Measurements from ENCODE around the gene TPPP2. TPM values are rescaled to one million over a fixed set of nuclear protein-coding genes. Genes with fewer than 3 reads are reported as not detected.
A peak's percentile ranks its signal among the peaks of the same experiment; 100 is the strongest.
"Not testable (repeated sequence)": the region's sequence is repeated elsewhere in the genome, so short reads cannot be mapped to it uniquely, and the experiment has no call there.

Gene TPPP2
- total RNA-seq, 1 donor from 2014 or later: not detected

- H3K27ac Mint-ChIP-seq (ENCODE audit: unreplicated experiment): no peak overlapping the region
Observed at GRCh38 chr14:21040370-21040925, 10.4 kb downstream of the TPPP2 start.

GRCh38 chr14:21040941-21041340 is 10.9 kb downstream of the TPPP2 start:
- H3K27me3 Mint-ChIP-seq (ENCODE audit: unreplicated experiment): peaks cover 33% of the 10 kb centered on the region
- not testable (repeated sequence) for H3K27ac Mint-ChIP-seq (ENCODE audit: unreplicated experiment); H3K36me3 Mint-ChIP-seq (ENCODE audit: unreplicated experiment); H3K9me3 Mint-ChIP-seq (ENCODE audit: unreplicated experiment); H3K4me3 Mint-ChIP-seq (ENCODE audit: unreplicated experiment); DNase-seq (ENCODE audit: extremely low spot score, unreplicated experiment)
- H3K4me1 Mint-ChIP-seq (ENCODE audit: unreplicated experiment): peaks cover 38% of the 10 kb centered on the region

More at GRCh38 chr14:21040370-21040925, 10.4 kb downstream of the TPPP2 start:
- no peak for DNase-seq (ENCODE audit: extremely low spot score, unreplicated experiment)
- Mint-ChIP-seq H3K9me3 (ENCODE audit: unreplicated experiment) (no peaks in the 10 kb centered on the region), H3K36me3 (ENCODE audit: unreplicated experiment) (no peaks in the 10 kb centered on the region), H3K4me1 (ENCODE audit: unreplicated experiment) (peaks cover 38% of the 10 kb centered on the region), H3K27me3 (ENCODE audit: unreplicated experiment) (peaks cover 33% of the 10 kb centered on the region), H3K4me3 (ENCODE audit: unreplicated experiment) (no peak overlapping the region)
- TF ChIP-seq, protein P1, sequence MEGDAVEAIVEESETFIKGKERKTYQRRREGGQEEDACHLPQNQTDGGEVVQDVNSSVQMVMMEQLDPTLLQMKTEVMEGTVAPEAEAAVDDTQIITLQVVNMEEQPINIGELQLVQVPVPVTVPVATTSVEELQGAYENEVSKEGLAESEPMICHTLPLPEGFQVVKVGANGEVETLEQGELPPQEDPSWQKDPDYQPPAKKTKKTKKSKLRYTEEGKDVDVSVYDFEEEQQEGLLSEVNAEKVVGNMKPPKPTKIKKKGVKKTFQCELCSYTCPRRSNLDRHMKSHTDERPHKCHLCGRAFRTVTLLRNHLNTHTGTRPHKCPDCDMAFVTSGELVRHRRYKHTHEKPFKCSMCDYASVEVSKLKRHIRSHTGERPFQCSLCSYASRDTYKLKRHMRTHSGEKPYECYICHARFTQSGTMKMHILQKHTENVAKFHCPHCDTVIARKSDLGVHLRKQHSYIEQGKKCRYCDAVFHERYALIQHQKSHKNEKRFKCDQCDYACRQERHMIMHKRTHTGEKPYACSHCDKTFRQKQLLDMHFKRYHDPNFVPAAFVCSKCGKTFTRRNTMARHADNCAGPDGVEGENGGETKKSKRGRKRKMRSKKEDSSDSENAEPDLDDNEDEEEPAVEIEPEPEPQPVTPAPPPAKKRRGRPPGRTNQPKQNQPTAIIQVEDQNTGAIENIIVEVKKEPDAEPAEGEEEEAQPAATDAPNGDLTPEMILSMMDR (IDR thresholded peaks at IDR 0.05): no peak

- no peaks in the 10 kb centered on the region for H3K36me3 Mint-ChIP-seq (ENCODE audit: unreplicated experiment)
- H3K27me3 Mint-ChIP-seq (ENCODE audit: unreplicated experiment): peaks cover 30% of the 10 kb centered on the region
- peaks cover 38% of the 10 kb centered on the region for H3K4me1 Mint-ChIP-seq (ENCODE audit: unreplicated experiment)
- H3K9me3 Mint-ChIP-seq (ENCODE audit: unreplicated experiment): no peaks in the 10 kb centered on the region
- H3K27ac Mint-ChIP-seq (ENCODE audit: unreplicated experiment): peak within 1 kb of the TSS; percentile 55
- TF ChIP-seq, protein P1 (IDR thresholded peaks at IDR 0.05): no peak
- no peak for DNase-seq (ENCODE audit: extremely low spot score, unreplicated experiment)
- H3K4me3 Mint-ChIP-seq (ENCODE audit: unreplicated experiment): no peak within 1 kb of the TSS
Observed at GRCh38 chr14:21041676-21042433, 11.8 kb downstream of the TPPP2 start, which contains the start of gene RNASE7. RNASE7 (plus strand) TSS chr14:21042362; CDS start chr14:21042993, 631 bp downstream.

- no peaks in the 10 kb centered on the region for H3K36me3 Mint-ChIP-seq (ENCODE audit: unreplicated experiment)
- no peak overlapping the region for H3K4me3 Mint-ChIP-seq (ENCODE audit: unreplicated experiment)
- H3K4me1 Mint-ChIP-seq (ENCODE audit: unreplicated experiment): peaks cover 38% of the 10 kb centered on the region
- no peak for DNase-seq (ENCODE audit: extremely low spot score, unreplicated experiment)
- peaks cover 22% of the 10 kb centered on the region for H3K27me3 Mint-ChIP-seq (ENCODE audit: unreplicated experiment)
- TF ChIP-seq, protein P1 (IDR thresholded peaks at IDR 0.05): no peak
- H3K27ac Mint-ChIP-seq (ENCODE audit: unreplicated experiment): peak overlapping the region; percentile 55
- H3K9me3 Mint-ChIP-seq (ENCODE audit: unreplicated experiment): no peaks in the 10 kb centered on the region
Observed at GRCh38 chr14:21042918-21043317, 12.9 kb downstream of the TPPP2 start.

DNA sequence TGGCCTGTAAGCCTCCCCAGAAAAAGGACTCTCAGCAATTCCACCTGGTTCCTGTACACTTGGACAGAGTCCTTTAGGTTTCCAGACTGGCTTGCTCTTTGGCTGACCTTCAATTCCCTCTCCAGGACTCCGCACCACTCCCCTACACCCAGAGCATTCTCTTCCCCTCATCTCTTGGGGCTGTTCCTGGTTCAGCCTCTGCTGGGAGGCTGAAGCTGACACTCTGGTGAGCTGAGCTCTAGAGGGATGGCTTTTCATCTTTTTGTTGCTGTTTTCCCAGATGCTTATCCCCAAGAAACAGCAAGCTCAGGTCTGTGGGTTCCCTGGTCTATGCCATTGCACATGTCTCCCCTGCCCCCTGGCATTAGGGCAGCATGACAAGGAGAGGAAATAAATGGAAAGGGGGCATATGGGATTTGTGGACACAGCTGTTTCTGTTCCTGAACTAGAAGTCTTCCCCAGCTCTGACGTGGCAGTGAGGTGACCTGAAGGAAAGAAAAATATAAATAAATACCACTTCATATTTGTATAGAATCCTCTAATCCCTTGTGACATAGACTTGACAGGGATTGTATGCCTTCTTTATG is 13.5 kb downstream of the TPPP2 start:
- DNase-seq (ENCODE audit: extremely low spot score, unreplicated experiment): no peak
- peaks cover 17% of the 10 kb centered on the region for H3K27me3 Mint-ChIP-seq (ENCODE audit: unreplicated experiment)
- H3K9me3 Mint-ChIP-seq (ENCODE audit: unreplicated experiment): no peaks in the 10 kb centered on the region
- H3K27ac Mint-ChIP-seq (ENCODE audit: unreplicated experiment): peak overlapping the region; percentile 55
- no peaks in the 10 kb centered on the region for H3K36me3 Mint-ChIP-seq (ENCODE audit: unreplicated experiment)
- TF ChIP-seq, protein P1 (IDR thresholded peaks at IDR 0.05): no peak
- H3K4me1 Mint-ChIP-seq (ENCODE audit: unreplicated experiment): peaks cover 35% of the 10 kb centered on the region
- no peak overlapping the region for H3K4me3 Mint-ChIP-seq (ENCODE audit: unreplicated experiment)

Measured in osteocyte (in vitro differentiated cells).